K562 (cell line): ENCODE results near the gene SNCA. TPM values are rescaled to one million over a fixed set of nuclear protein-coding genes. Genes with fewer than 3 reads are reported as not detected.

Experiments used
- ERF ChIP-seq: fragments of 450-650 bp; formaldehyde crosslinking; IDR thresholded peaks from 2 replicates; pipeline ENCODE4 v1.4.0; 2020; ENCODE audit warnings: mild to moderate bottlenecking, mixed read lengths
- MAFF ChIP-seq: IDR thresholded peaks from 2 replicates; pipeline ENCODE4 v1.6.1; 2012; ENCODE audit warnings: low read length, improper control_type of control experiment
- POLR2B ChIP-seq: fragments of 450-650 bp; IDR thresholded peaks from 2 replicates; pipeline ENCODE4 v1.6.1; 2018; ENCODE audit warnings: low read depth; ENCODE audit not compliant: partially characterized antibody
- SNAPC5 ChIP-seq: fragments of 250-450 bp; sonication (Bioruptor Pico); IDR thresholded peaks from 2 replicates; pipeline ENCODE4 v1.8.0; 2021; ENCODE audit warnings: moderate library complexity, mild to moderate bottlenecking, inconsistent platforms
- THRB ChIP-seq: fragments of 450-650 bp; formaldehyde crosslinking; conservative IDR thresholded peaks from 2 replicates; pipeline ENCODE4 v1.4.0; 2022; ENCODE audit warnings: mild to moderate bottlenecking, missing genetic modification characterization
- ZNF592 ChIP-seq: fragments of 450-650 bp; IDR thresholded peaks from 2 replicates; pipeline ENCODE4 v1.6.1; 2017; ENCODE audit warnings: antibody characterized with exemption, mild to moderate bottlenecking
- polyA plus RNA-seq, 8 experiments: library from polyadenylated mRNA; depleted of rRNA in 4 of 8; stranded (reverse) in 5 of 8; unstranded in 3 of 8; fragments of >200 nt; fragmentation: Nextera tagmentation in 2 of 8; fragmentation: Illumina TruSeq in 1 of 8; extraction: Ambion mirVana in 2 of 8; extraction: Trizol in 1 of 8; gene quantifications; 2 replicates each; pipeline versions ENCODE4 v1.2.1 to v1.2.3, GENCODE V29; 2011 to 2014; ENCODE audit warnings: inconsistent platforms in 1 of 8, missing spikeins in 1 of 8
- total RNA-seq, 7 experiments: library from RNA; depleted of rRNA in 6 of 7; stranded (reverse); fragments of >200 nt in 6 of 7; fragmentation: Illumina TruSeq in 2 of 7; extraction: Trizol in 2 of 7; gene quantifications; 2 replicates each; pipeline versions ENCODE4 v1.2.1 to v1.2.3, GENCODE V29; 2011 to 2021; ENCODE audit warnings: low replicate concordance in 1 of 7

The SNCA gene
- total and polyA plus RNA-seq, 9 of the 15 experiments (the other 6 are each of a cell fraction or from before 2014, with no cell fraction given), result 1.7 to 12.6 (median 3.6) TPM

GRCh38 chr4:89674876-89675459 is 162.0 kb downstream of the SNCA start (continued):
- TF ChIP-seq THRB (CRISPR knock-in tag) (no peak), POLR2B (no peak), MAFF (no peak), SNAPC5 (CRISPR knock-in tag) (no peak), ZNF592 (no peak), ERF (no peak)

Other genes with a start within 250 kb of the SNCA start
- not detected in 2 replicates for gene MMRN1, start 57.7 kb upstream of the SNCA start, total RNA-seq (2014; rRNA removed)
- gene MMRN1, start 57.7 kb upstream of the SNCA start, total RNA-seq (2014; rRNA removed; fragmentation: Illumina TruSeq; extraction: Trizol), result not detected in 2 replicates
- not detected in 2 replicates for gene MMRN1, start 57.7 kb upstream of the SNCA start, total RNA-seq (2015; rRNA removed; fragmentation: Illumina TruSeq; extraction: Trizol)
- gene MMRN1, start 57.7 kb upstream of the SNCA start, total RNA-seq (2021), result 0.02 and 0.04 TPM in 2 replicates
- 0.06 TPM in 1 of 2 replicates, not detected in the other for gene MMRN1, start 57.7 kb upstream of the SNCA start, polyA plus RNA-seq (2011; rRNA removed)
- gene MMRN1, start 57.7 kb upstream of the SNCA start, polyA plus RNA-seq (2014; fragmentation: Illumina TruSeq; extraction: Trizol), result not detected in 2 replicates
- under 1 TPM in 1 of 2 experiments, not detected in 1; 0.01 TPM for gene MMRN1, start 57.7 kb upstream of the SNCA start, polyA plus RNA-seq (2014; fragmentation: Nextera tagmentation; extraction: Ambion mirVana)
- gene MMRN1, start 57.7 kb upstream of the SNCA start, polyA plus RNA-seq (2014; rRNA removed), result not detected in 2 replicates